ENCODE data around the gene COLQ.

Gene COLQ

DNA sequence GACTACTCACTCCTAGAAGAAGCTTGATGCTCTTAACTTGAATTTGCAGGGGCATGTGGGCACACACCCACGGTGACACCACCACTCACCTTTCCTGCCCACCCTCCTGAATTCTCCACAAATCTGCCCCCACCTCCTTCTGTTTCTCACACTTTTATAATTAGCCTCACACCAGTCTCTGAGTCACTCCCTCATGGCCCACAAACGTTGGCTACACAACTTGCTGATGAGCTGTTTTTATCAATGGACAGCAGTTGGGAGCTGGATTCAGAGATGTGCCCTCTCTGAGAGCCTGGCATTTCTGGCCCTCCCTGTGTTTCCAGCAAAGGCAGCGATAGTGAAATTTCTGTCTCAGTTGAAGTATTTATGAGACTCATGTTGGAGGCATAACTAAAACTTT lies 1.3 kb downstream of the COLQ start:
- peak; percentile 26 to 36 for DNase-seq (ENCODE audit: low read depth in 2 of 2)

DNA sequence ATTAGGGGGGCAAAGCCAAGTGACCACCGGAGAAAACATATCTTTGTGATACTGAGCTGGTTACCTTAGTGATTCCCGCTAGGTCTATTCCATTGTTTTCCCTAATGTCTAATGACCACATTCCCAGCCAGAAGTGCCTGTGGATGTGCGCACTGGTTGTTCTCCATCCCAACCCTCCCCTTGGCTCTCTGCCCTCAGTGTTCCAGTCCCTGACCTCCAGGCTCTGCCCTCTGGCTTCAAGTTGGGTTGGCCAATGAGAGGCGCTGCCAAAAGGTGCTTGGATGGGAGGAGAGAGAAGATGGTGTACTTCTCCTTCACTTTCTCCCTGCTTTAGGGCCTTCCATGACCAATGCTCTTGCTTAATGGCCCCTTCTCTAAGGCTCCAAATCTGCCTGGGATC lies 2.4 kb downstream of the COLQ start:
- no peak for DNase-seq (ENCODE audit: low read depth in 2 of 2)

DNA sequence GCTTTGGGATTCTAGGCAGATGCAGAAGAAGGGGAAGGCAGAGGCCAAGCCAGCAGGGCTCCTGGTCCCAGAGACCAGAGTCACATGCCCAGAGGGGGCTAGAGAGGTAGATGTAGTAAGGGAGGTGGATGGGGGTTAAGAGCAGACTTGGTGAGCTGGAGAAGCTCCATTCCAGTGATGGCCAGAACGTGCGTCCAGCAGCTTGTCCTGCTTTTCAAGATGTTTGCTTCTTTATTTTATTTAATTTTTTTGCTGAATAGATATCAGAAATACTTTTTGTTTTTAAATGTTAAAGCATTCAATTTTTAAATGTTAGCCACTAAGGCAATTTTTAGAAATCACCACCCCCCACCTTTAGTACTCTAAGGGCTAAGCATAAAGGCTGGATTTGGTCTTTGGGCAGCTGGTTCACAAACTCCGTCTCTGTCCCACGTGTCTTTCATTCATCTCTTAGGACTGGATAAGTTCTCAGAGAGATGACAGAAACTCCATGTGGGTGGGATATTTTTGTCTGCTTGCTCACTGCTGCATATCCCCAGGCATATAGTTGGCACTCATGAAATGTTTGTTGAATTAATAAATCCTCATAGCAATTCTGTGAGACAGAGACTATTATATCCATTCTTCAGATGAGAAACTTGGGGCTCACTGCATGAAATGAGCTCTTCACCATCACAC lies 6.7 kb downstream of the COLQ start:
- DNase-seq (ENCODE audit: low read depth in 2 of 2): no peak

DNA sequence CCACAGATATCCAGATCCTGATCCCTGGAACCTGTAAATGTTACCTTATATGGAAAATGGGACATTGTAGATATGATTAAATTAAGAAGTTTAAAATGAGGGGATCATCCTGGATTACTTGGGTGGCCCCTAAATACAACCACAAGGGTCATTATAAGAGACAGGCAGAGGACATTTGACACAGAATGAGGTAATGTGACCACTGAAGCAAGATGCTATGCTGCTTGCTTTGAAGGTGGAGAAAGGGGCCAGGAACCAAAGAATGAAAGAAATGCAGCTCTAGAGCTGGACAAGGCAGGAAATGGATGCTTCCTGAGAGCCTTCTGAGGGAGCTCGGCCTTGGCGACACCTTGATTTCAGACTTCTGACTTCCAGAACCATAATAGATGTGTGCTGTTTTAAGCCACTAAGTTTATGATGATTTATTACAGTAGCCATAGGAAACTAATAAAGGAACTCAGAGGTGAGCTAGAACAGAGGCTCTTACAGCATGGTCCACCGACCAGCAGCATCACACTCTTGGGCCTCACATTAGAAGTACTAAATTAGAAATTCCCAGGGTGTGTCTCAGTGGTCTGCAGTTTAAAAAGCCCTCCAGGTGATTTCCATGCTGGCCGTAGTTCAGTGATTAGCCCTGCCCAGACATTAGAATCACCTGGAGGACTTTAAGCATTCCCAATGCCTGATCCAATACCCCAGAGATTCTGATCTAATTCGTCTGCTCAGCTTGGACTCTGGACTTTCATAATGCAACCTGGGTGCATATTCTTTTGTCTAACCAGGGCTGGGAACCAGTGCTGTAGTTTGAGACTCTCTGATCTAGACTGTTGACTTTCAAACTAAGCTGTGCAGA lies 7.5 kb downstream of the COLQ start:
- DNase-seq (ENCODE audit: low read depth in 2 of 2): no peak

DNA sequence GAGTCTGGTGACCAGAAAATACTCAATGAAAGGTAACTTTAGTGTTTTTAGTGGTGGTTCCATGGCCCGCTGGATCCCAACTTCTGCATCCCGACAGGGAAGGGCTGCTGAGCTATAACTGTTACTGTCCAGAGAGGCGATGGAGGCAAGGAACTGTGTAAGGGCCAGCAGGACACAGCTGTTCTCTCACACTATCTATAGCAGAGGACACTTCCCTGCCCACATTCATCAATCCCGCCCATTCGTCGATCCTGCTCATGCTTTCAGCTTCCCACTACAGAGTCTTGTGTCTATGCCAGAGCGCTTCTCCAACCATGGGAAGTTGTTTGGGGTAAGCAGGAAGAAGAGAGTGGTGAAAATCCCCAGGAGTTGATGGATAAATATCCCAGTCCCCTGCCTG lies 8.4 kb downstream of the COLQ start:
- DNase-seq (ENCODE audit: low read depth in 2 of 2): no peak

DNA sequence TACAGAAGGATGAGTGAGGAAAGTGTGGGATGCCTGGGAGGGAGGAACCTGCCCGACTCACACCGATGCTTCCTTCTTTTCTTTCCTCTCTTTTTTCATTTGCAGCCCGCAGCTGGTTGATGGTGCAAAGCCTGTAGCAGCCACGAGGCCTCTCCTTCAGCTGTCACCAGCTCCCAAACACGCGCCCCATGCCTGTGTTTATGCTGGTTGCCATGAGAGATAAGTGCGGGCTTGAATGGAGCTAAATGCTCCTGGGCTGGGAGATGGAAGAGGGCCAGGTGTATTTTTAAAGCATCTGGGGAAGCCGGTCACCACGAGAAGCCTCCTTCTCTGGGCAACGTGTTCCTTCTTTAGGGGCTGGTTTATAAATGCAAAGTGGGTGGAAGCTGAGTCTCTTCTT lies 9.3 kb downstream of the COLQ start:
- DNase-seq (ENCODE audit: low read depth in 2 of 2): no peak

DNA sequence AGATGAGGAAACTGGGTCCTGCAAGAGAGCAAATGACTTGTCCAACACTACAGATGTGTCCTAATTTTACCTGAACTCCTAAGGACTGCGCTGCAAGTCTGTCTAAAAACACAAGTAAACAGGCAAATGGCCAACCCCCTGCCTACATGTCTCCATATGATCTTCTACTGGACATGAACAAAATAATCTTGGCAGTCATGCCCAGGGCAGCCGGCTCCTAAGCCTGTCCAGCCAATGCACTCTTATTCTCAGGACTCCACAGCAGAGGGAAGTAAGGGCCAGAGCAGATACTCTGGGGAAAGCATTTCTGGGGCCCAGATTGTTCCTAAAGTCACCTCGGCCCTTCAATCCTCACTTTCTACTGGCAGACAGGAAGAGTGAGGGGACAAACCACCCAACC lies 10.3 kb downstream of the COLQ start:
- DNase-seq (ENCODE audit: low read depth in 2 of 2): no peak

DNA sequence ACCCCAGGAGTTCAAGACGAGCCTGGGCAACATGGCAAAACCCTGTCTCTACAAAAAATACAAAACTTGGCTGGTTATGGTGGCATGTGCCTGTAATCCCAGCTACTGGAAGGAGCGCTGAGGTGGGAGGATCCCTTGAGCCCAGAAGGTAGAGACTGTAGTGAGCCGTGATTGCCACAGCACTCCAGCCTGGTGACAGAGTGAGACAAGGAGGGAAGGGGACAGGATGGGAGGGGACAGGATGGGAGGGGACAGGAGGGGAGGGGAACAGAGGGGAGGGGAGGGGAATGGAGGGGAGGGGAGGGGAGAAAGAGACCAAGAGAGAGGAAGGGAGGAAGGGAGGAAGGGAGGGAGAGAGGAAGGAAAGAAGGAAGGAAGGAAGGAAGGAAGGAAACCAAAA lies 11.0 kb downstream of the COLQ start:
- no peak for DNase-seq (ENCODE audit: low read depth in 2 of 2)

DNA sequence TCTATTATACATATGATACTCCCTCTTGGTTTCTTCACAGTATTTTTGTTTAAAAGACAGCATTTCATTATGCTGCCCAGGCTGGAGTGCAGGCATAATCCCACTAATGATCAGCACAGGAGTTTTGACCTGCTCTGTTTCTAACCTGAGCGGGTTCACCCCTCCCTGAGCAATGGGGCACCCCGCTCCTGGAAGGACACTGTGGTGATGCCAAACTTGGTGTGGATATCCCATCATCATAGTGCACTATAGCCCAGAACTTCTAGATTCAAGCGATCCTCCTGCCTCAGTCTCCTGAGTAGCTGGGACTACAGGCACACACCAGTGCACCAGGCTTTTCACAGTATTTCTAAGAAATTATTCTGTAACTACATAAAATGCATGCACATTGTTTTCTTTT lies 14.9 kb downstream of the COLQ start:
- no peak for DNase-seq (ENCODE audit: low read depth in 2 of 2)

DNA sequence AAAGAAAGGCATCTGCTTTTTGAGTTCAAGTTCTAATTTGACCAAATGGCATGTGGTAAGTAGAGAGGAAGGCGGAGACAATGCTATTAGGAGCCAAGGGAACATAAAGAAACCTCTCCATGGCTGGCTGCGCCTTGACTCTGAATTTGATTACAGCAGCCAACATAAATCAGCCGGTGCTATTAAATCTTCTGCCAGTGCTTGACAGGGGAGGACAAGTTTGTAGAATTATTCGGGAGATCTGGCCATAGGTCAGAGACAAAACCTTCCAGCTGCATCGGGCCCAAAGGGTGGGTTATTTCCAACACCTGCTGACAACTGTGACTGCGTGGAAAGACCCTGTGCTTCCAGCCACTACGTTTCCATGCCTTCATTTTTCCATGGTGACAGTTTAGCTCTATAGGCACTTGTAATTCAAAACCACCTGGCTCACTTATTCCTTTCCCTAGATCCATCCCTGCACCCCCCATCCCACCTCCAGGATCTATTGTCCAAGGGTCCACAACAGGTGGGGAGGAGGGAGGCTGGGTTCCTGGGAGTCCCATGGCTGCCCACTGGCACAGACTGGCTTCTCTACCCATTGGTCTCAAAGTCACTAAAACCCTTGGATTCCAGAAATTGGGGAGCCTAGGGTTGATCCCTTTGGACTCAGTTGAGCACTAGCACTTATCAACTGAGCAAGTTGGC lies 15.9 kb downstream of the COLQ start:
- DNase-seq (ENCODE audit: low read depth in 2 of 2): no peak

DNA sequence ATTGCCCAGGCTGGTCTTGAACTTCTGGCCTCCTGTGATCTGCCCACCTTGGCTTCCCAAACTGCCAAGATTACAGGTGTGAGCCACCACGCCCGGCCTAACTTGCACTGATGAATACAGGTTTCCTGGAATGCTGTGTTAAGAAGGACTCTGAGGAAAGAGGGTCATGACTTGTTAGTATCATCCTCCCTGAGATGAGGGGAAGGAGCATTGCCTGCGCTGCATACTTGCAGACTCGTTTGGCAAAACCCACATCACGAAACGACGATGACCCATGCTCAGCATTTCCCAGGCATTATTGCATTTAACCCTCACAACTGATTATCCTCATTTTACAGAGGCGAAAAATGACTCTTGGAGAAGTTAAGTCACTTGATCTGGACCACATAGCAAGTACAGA lies 18.9 kb downstream of the COLQ start:
- no peak for DNase-seq (ENCODE audit: low read depth in 2 of 2)

DNA sequence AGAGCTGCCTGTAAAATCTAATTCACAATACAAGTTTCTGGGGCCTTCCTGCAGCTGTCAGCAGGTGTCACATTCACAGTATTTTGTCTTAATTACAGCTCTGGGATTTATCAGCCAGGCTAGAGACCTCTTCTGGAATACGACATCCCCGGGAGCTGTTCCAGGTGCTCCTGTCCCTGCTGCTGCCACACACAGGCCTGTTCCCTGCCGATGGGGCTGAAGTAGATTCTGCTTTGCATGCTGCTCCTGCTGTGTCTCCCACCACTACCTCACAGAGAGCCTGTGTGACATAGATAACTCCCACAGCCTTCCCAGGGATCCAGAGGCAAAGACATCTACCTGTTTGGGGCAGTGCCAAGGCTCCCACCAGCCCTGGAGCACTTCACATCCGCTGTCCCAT lies 20.4 kb downstream of the COLQ start:
- DNase-seq (ENCODE audit: low read depth in 2 of 2): no peak

DNA sequence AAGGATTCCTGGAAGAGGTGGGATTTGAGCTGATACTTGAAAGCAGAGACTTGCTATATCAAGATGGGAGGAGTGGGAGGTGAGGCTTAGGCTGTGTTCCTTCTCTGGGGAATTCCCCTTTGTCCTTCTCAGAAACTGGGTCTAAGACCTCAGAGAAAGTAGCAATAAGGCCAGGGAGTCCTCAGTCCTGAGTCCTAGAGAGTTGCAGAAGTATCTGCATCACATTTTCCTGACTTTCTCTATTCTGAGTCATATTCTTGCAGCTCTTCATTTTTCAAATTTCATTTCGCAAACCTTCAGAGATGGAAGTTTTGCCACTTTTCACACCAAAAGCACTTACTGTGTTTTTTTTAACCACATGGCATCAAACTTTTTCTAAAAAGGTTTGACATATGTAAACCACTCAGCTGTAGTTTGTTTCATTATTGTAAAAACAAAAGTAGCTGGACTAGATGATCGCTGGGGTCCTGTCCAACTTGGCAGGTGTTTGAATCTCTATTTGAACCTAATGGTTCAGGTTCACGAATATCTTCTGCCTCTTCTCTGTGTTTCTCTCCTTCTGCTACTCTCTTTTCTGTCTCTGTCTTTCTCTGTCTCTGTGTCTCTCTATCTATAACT lies 21.3 kb downstream of the COLQ start:
- no peak for DNase-seq (ENCODE audit: low read depth in 2 of 2)

DNA sequence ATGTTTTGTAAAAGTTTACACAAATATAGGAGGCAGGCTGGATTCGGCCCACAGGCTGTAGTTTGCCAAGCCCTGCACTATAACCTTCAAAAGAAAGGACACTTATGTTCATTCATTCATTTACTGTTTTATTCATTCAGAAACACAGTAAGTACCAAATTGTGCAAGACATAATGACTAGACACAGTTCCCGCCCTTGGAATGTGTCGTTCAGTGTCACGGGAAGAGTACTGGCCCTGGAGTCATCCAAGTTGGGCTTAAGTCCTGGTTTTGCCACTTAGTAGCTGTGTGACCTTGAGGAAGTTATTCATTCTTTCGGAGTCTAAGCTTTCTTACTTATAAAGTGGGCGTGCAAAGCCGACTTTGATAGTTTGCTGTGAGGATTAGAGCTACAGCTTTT lies 22.0 kb downstream of the COLQ start:
- no peak for DNase-seq (ENCODE audit: low read depth in 2 of 2)

DNA sequence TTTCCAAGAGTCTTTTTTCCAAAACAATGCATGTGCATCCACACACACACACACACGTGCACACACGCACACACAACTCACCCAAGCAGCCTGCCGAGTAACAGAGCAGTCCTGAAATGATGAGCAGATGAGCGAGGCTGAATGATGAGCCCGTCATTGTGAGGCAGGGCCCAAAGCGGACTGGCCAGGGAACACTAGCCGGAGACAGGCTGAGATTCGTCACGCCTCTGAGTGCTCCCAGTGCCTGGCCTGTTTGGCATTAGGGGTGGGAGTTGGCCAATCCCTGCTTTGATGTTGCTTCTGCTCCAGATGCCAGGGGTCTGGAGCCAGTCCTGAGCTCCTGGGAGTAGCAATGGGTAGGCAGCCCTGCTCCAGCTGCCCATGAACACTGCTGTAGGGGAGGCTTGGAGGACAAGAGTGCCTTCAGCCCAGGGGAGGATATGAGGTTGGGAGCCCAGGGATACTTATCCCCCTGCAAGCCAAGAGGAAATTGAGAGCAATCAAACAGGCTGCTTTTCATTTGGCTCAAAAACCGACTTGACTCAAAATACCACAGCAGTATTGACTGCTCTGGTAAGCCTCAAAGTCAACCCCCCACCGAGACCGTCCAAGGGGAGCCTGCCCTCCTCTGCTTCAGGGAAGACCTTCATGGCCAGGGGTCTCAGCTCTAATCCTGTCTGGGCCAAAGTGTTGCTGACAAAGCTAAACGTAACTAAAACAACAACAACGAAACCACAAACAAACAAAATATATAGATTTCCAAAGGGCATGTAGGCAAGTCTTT lies 22.9 kb downstream of the COLQ start:
- no peak for DNase-seq (ENCODE audit: low read depth in 2 of 2)

DNA sequence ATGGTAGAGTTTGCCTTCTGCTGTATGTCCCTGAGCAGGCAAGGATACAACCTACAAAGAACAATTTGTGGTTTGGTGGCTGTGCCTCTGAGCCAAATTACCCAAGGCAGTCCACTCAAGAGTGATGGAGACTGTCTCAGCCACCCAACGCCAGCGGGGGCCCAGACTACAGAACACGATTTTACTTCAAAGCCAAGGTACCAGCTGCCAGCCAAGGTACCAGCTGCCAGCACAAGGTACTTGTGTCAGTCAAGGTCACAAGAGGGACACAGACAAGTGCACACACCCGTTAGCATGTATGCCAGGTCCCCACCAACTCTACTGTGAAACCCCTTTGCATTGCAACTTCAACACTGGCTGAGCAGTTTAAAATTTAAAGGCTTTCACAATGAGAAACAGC lies 23.5 kb downstream of the COLQ start:
- DNase-seq (ENCODE audit: low read depth in 2 of 2): no peak

DNA sequence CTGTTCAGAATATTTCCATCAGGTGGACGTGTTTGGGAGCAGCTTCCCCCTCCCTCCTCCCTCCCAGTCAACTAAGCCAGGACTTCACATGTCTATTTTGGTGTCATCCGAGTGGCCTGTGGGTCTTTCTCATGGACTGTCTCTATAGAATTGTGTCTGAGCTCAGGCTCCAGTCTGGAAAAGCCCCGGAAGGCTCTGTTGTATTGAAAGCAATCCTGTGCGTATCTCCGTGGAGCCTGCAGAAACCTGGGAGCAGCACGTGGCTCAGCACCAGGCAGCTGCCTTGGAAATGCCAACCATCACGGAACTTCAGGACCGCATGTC lies 25.2 kb downstream of the COLQ start:
- DNase-seq (ENCODE audit: low read depth in 2 of 2): no peak

DNA sequence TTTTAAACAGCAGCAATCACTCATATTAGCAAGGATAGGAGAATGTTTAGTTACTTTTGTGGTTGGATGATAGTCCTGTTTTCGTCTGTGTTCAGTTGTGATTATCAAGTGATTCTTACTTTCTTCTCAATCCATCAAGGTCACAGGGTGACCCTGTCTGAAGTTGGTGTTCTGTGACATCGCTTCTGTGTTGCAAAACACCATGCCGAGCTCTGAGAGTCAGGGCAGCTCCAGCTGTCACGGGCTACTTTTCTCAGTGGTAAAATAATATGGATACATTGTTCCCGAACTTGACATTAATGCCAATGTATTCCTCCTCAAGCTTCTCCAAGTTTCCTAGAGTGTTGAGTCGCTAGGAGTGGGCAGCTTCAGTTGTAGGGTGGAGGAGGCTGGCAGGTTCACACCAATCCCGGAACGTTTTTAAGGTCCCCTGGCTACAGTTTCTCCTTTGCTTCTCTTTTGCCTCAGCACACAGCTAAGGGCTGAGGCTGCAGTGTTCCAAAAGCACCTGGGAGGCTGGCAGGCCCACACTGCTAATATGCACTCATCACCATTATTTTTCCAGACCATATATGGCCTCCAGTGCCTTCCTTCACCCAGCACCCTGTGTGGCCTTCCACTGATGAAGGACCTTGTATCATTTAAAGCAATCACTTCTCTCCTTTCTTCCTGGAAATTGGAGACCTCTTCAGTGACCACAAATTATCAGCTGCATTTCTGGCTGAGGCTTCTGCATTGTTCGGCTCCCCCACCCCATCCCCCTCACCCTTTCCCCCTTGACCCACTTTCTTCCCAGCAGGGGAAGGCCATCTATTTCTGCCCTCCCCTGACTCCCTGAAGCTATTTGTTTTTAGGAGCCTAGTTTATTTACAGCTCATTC lies 25.8 kb downstream of the COLQ start:
- DNase-seq (ENCODE audit: low read depth in 2 of 2): no peak

DNA sequence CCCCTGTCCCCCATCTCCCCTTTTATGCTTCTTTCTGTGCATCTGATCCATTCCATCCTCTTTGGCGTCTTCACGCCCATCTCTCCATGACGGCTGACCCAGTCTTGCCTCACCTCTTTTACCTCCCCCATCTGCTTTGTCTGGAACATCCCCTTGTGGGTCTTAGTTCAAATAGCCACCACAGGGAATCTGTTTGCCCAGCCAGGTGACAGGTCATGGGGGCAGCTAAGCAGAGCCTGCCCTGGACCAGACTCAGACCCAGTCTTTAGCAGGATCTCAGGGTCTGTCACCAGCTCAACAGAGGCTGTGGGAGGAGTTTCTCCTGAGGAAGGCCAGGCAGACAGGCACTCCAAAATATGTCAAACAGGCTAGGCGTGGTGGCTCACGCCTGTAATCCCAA lies 28.1 kb downstream of the COLQ start:
- DNase-seq (ENCODE audit: low read depth in 2 of 2): no peak

DNA sequence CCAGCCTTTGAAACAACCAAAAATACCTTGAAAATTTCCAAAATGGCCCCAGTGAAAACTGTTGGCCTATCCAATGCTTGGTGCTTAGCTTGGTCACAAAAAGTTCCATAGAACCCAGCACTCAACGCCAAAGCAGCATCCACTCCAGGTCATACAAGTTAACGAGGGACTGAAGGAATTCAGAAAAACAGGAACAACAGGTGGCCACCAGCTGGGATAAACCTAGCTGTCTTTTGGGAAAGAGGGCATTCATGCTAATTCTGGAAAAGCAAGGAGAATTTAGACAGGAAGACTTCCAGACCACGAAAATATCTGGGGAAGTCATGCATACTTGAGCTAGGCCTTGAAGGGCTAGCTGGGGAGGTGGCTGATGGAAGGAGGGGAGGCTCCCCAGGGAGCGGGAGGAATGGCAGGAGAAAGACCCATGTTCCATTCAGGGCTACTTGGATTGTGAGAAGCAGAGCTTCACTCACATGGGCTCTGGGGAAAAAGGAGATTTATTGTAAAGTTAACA lies 28.6 kb downstream of the COLQ start:
- DNase-seq (ENCODE audit: low read depth in 2 of 2): no peak

DNA sequence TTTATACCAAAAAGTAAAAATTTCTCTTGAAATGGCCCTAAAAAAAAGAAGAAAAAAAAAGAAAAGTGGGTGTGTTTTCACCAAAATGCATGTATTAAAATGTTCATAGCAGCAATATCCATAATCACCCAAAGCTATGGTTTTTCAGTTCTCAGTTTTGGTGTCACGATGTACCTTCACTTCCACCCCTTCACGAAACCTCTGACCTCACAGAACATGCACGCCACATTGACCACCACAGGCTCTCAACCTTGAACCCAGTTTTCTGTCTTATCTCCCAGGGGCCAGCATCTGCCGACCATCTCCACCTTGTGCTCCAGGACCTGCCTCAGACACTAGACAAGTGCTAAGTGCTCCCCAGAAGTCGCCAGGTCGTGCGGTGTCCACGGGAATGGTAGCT lies 30.4 kb downstream of the COLQ start:
- no peak for DNase-seq (ENCODE audit: low read depth in 2 of 2)
